Neural cell (in vitro differentiated cells): ENCODE measurements around the gene SLC25A17. TPM values are rescaled to one million over a fixed set of nuclear protein-coding genes. Genes with fewer than 3 reads are reported as not detected.

Experiments
- H2AFZ ChIP-seq: fragments of 200-600, 300-800 bp; sonication (generic), shearing (Covaris generic); 2 replicates; pipeline ENCODE4 v1.6.0; 2014; ENCODE audit warnings: low read depth, mild to moderate bottlenecking, antibody characterized with exemption, low read length, moderate library complexity
- H3F3A ChIP-seq: fragments of 200-600 bp; shearing (Covaris generic); 2 replicates; pipeline ENCODE4 v1.6.1; 2016; ENCODE audit warnings: mild to moderate bottlenecking, moderate library complexity, mixed read lengths, antibody characterized with exemption, low read length; ENCODE audit not compliant: insufficient read depth, poor library complexity, severe bottlenecking
- H3K27ac ChIP-seq: fragments of 200-600, 300-800 bp; sonication (generic), shearing (Covaris generic); 2 replicates; pipeline ENCODE4 v1.5.1; 2014; ENCODE audit warnings: mild to moderate bottlenecking, low read length, moderate library complexity
- H3K27me3 ChIP-seq: fragments of 300-800, 200-600 bp; sonication (generic), shearing (Covaris generic); 2 replicates; pipeline ENCODE4 v1.6.0; 2014; ENCODE audit warnings: mild to moderate bottlenecking, low read depth, low read length, moderate library complexity; ENCODE audit not compliant: insufficient read depth
- H3K36me3 ChIP-seq: fragments of 300-800, 200-600 bp; sonication (generic), shearing (Covaris generic); 2 replicates; pipeline ENCODE4 v1.5.1; 2014; ENCODE audit warnings: mild to moderate bottlenecking, antibody characterized with exemption, low read length, moderate library complexity; ENCODE audit not compliant: insufficient read depth
- H3K4me2 ChIP-seq: fragments of 300-800, 200-600 bp; sonication (generic), shearing (Covaris generic); 2 replicates; pipeline ENCODE4 v1.6.0; 2014; ENCODE audit warnings: mild to moderate bottlenecking, low read length
- H3K4me3 ChIP-seq: fragments of 300-800, 200-600 bp; sonication (generic), shearing (Covaris generic); 2 replicates; pipeline ENCODE4 v1.5.1; 2014; ENCODE audit warnings: mild to moderate bottlenecking, low read length, moderate library complexity
- H3K79me2 ChIP-seq: fragments of 200-600 bp; shearing (Covaris generic); replicated peaks from 2 replicates; pipeline ENCODE4 v1.6.0; 2014; ENCODE audit warnings: mild to moderate bottlenecking, low read length, moderate library complexity; ENCODE audit not compliant: insufficient read depth
- H3K9ac ChIP-seq: fragments of 300-800, 200-600 bp; sonication (generic), shearing (Covaris generic); 2 replicates; pipeline ENCODE4 v1.6.1; 2016; ENCODE audit warnings: mild to moderate bottlenecking, low read length, mixed read lengths
- H3K9me2 ChIP-seq: fragments of 200-600 bp; shearing (Covaris generic); 2 replicates; pipeline ENCODE4 v1.6.1; 2016; ENCODE audit warnings: mild to moderate bottlenecking, low read length, mixed read lengths; ENCODE audit not compliant: insufficient read depth
- H3K9me3 ChIP-seq: fragments of 200-600, 300-800 bp; sonication (generic), shearing (Covaris generic); 2 replicates; pipeline ENCODE4 v1.6.1; 2016; ENCODE audit warnings: mild to moderate bottlenecking, mixed run types, low read length, moderate library complexity, mixed read lengths
- H4K20me1 ChIP-seq: fragments of 200-600 bp; shearing (Covaris generic); 2 replicates; pipeline ENCODE4 v1.6.1; 2016; ENCODE audit warnings: mild to moderate bottlenecking, mixed run types; ENCODE audit not compliant: insufficient read depth
- EP300 ChIP-seq: fragments of 450-650 bp; conservative IDR thresholded peaks from 2 replicates; pipeline ENCODE4 v1.6.1; 2014; ENCODE audit warnings: antibody characterized with exemption, mild to moderate bottlenecking, moderate library complexity; ENCODE audit not compliant: poor library complexity, severe bottlenecking
- EZH2 ChIP-seq: fragments of 200-600, 300-800 bp; shearing (Covaris generic), sonication (generic); IDR thresholded peaks from 2 replicates; pipeline ENCODE4 v1.6.1; 2014; ENCODE audit warnings: antibody characterized with exemption, low read length, borderline replicate concordance, mild to moderate bottlenecking; ENCODE audit not compliant: insufficient read depth, poor library complexity, severe bottlenecking
- MXI1 ChIP-seq: fragments of 450-650 bp; conservative IDR thresholded peaks from 2 replicates; pipeline ENCODE4 v1.6.1; 2014; ENCODE audit warnings: antibody characterized with exemption, mild to moderate bottlenecking; ENCODE audit not compliant: poor library complexity, severe bottlenecking
- POLR2AphosphoS5 ChIP-seq: IDR thresholded peaks from 2 replicates; pipeline ENCODE4 v1.6.1; 2012
- RAD21 ChIP-seq: fragments of 450-650 bp; conservative IDR thresholded peaks from 2 replicates; pipeline ENCODE4 v1.6.1; 2014; ENCODE audit warnings: antibody characterized with exemption, mild to moderate bottlenecking, moderate library complexity
- SMC3 ChIP-seq: fragments of 450-650 bp; conservative IDR thresholded peaks from 2 replicates; pipeline ENCODE4 v1.6.1; 2014; ENCODE audit warnings: antibody characterized with exemption, mild to moderate bottlenecking, moderate library complexity; ENCODE audit not compliant: poor library complexity
- TAF1 ChIP-seq: IDR thresholded peaks from 2 replicates; pipeline ENCODE4 v1.6.1; 2012; ENCODE audit warnings: low read depth
- polyA plus RNA-seq: library from polyadenylated mRNA; depleted of rRNA; stranded (reverse); fragments of >200 nt; gene quantifications from 2 replicates; pipeline ENCODE4 v1.2.3, GENCODE V29; 2014
- TF ChIP-seq, protein P1 (sequence below): fragments of 450-650 bp; IDR thresholded peaks from 2 replicates; pipeline ENCODE4 v1.5.1; 2014; ENCODE audit warnings: antibody characterized with exemption, mild to moderate bottlenecking, moderate library complexity; ENCODE audit not compliant: poor library complexity, severe bottlenecking
- TF ChIP-seq, protein P2 (sequence below): IDR thresholded peaks from 2 replicates; pipeline ENCODE4 v1.6.1; 2012; ENCODE audit warnings: borderline replicate concordance

Gene SLC25A17
- polyA plus RNA-seq, 1 donor from 2014 or later: 49.3 TPM

DNA sequence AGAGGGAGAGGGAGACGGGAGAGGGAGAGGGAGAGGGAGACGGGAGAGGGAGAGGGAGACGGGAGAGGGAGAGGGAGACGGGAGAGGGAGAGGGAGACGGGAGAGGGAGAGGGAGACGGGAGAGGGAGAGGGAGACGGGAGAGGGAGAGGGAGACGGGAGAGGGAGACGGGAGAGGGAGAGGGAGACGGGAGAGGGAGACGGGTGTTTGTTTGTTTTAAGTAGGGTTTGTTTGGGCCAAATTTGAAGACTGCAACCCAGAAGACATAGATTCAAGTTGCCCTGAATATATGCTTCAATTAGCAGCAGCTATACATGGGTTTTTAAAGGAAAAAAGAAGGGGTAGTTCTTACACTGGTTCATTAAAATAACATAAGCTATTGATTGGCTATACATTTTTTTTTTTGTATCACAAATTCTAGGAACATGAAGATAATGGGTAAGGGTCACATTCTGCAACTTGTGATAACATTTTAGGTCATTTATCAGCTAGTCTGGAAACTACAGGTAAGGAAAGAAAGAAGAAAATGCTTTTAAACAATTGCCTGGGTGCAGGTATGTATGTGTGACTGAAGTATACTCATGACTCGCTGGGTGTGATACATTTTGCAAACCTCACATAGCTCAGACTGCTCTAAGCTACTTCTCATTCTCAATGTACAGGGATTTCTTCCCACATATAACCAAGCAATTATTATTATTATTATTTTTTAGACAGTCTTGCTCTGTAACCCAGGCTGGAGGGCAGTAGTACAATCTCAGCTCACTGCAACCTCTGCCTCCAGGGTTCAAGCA, 72.5 kb downstream of the SLC25A17 start:
- H3K9me2 ChIP-seq: no peaks in the 10 kb centered on the region
- H3K9ac ChIP-seq: no peak overlapping the region
- no peaks in the 10 kb centered on the region for H3K79me2 ChIP-seq
- TF ChIP-seq SMC3: no peak
- no peak for TF ChIP-seq RAD21
- no peak for TF ChIP-seq MXI1
- H2AFZ ChIP-seq: no peak overlapping the region
- no peak overlapping the region for H3K4me3 ChIP-seq
- H3K27ac ChIP-seq: no peak overlapping the region
- no peaks in the 10 kb centered on the region for H3K36me3 ChIP-seq
- H4K20me1 ChIP-seq: no peaks in the 10 kb centered on the region
- no peaks in the 10 kb centered on the region for H3F3A ChIP-seq
- H3K9me3 ChIP-seq: no peaks in the 10 kb centered on the region
- no peak overlapping the region for H3K4me2 ChIP-seq
- no peaks in the 10 kb centered on the region for H3K27me3 ChIP-seq

DNA sequence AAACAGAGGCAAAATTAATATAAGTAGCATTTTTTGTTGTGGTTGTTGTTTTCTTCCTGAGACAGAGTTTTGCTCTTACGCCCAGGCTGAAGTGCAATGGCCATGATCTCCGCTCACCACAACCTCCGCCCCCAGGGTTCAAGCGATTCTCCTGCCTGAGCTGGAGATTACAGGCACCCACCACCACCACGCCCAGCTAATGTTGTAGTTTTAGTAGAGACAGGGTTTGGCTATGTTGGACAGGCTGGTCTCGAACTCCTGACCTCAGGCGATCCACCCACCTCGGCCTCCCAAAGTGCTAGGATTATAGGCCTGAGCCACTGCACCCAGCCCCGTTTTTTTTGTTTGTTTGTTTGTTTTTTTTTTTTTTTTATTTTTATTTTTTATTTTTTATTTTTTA, 75.4 kb downstream of the SLC25A17 start:
- Histone ChIP-seq H3K4me3 (no peak overlapping the region), H2AFZ (no peak overlapping the region), H3F3A (no peaks in the 10 kb centered on the region), H3K79me2 (no peaks in the 10 kb centered on the region), H3K9me2 (no peaks in the 10 kb centered on the region), H3K4me2 (no peak overlapping the region), H3K27me3 (no peaks in the 10 kb centered on the region), H3K27ac (no peak overlapping the region), H3K36me3 (no peaks in the 10 kb centered on the region), H4K20me1 (no peaks in the 10 kb centered on the region), H3K9ac (no peak overlapping the region), H3K9me3 (no peaks in the 10 kb centered on the region)
- TF ChIP-seq SMC3 (no peak), MXI1 (no peak), POLR2AphosphoS5 (no peak), EP300 (no peak), EZH2 (no peak), TAF1 (no peak), RAD21 (no peak)
- TF ChIP-seq, protein P1, sequence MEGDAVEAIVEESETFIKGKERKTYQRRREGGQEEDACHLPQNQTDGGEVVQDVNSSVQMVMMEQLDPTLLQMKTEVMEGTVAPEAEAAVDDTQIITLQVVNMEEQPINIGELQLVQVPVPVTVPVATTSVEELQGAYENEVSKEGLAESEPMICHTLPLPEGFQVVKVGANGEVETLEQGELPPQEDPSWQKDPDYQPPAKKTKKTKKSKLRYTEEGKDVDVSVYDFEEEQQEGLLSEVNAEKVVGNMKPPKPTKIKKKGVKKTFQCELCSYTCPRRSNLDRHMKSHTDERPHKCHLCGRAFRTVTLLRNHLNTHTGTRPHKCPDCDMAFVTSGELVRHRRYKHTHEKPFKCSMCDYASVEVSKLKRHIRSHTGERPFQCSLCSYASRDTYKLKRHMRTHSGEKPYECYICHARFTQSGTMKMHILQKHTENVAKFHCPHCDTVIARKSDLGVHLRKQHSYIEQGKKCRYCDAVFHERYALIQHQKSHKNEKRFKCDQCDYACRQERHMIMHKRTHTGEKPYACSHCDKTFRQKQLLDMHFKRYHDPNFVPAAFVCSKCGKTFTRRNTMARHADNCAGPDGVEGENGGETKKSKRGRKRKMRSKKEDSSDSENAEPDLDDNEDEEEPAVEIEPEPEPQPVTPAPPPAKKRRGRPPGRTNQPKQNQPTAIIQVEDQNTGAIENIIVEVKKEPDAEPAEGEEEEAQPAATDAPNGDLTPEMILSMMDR: no peak
- TF ChIP-seq, protein P2, sequence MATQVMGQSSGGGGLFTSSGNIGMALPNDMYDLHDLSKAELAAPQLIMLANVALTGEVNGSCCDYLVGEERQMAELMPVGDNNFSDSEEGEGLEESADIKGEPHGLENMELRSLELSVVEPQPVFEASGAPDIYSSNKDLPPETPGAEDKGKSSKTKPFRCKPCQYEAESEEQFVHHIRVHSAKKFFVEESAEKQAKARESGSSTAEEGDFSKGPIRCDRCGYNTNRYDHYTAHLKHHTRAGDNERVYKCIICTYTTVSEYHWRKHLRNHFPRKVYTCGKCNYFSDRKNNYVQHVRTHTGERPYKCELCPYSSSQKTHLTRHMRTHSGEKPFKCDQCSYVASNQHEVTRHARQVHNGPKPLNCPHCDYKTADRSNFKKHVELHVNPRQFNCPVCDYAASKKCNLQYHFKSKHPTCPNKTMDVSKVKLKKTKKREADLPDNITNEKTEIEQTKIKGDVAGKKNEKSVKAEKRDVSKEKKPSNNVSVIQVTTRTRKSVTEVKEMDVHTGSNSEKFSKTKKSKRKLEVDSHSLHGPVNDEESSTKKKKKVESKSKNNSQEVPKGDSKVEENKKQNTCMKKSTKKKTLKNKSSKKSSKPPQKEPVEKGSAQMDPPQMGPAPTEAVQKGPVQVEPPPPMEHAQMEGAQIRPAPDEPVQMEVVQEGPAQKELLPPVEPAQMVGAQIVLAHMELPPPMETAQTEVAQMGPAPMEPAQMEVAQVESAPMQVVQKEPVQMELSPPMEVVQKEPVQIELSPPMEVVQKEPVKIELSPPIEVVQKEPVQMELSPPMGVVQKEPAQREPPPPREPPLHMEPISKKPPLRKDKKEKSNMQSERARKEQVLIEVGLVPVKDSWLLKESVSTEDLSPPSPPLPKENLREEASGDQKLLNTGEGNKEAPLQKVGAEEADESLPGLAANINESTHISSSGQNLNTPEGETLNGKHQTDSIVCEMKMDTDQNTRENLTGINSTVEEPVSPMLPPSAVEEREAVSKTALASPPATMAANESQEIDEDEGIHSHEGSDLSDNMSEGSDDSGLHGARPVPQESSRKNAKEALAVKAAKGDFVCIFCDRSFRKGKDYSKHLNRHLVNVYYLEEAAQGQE: no peak
